HepG2 (cell line): ENCODE results near the gene CHST13. TPM values are rescaled to one million over a fixed set of nuclear protein-coding genes. Genes with fewer than 3 reads are reported as not detected.
A peak's percentile ranks its signal among the peaks of the same experiment; 100 is the strongest.

Experiments
- FOXM1 ChIP-seq: sonication (generic); formaldehyde crosslinking; IDR thresholded peaks from 2 replicates; pipeline ENCODE4 v1.5.0; 2020; ENCODE audit warnings: missing genetic modification reagents
- HNRNPLL ChIP-seq: fragments of 200-400 bp; formaldehyde crosslinking; IDR thresholded peaks from 2 replicates; pipeline ENCODE4 v1.6.1; 2017; ENCODE audit warnings: mild to moderate bottlenecking, low read depth, low read length; ENCODE audit not compliant: poor library complexity, severe bottlenecking
- MXI1 ChIP-seq: IDR thresholded peaks from 3 replicates; pipeline ENCODE4 v1.6.1; 2012; ENCODE audit warnings: low read depth, low read length, inconsistent platforms, borderline replicate concordance
- NKX3-1 ChIP-seq: sonication (generic); formaldehyde crosslinking; IDR thresholded peaks from 2 replicates; pipeline ENCODE4 v1.5.0; 2020; ENCODE audit warnings: missing genetic modification reagents
- POLR2G ChIP-seq: fragments of 200-400 bp; formaldehyde crosslinking; IDR thresholded peaks from 2 replicates; pipeline ENCODE4 v1.6.1; 2018; ENCODE audit warnings: mild to moderate bottlenecking, low read depth, low read length, moderate library complexity
- PTBP1 ChIP-seq: fragments of 200-400 bp; formaldehyde crosslinking; IDR thresholded peaks from 2 replicates; pipeline ENCODE4 v1.6.1; 2018; ENCODE audit warnings: low read length, low read depth; ENCODE audit not compliant: poor library complexity, severe bottlenecking
- RBM39 ChIP-seq: fragments of 200-400 bp; formaldehyde crosslinking; IDR thresholded peaks from one replicate; pipeline ENCODE4 v1.6.1; 2018; ENCODE audit warnings: antibody characterized with exemption, mild to moderate bottlenecking, low read depth, low read length; ENCODE audit not compliant: poor library complexity, severe bottlenecking
- RFX1 ChIP-seq: fragments of 450-650 bp; IDR thresholded peaks from 2 replicates; pipeline ENCODE4 v1.6.1; 2017
- RXRA ChIP-seq: sonication (generic); formaldehyde crosslinking; IDR thresholded peaks from 2 replicates; pipeline ENCODE4 v1.5.1; 2020; ENCODE audit warnings: missing genetic modification reagents
- SALL2 ChIP-seq: sonication (generic); formaldehyde crosslinking; IDR thresholded peaks from 2 replicates; pipeline ENCODE4 v1.8.1; 2023; ENCODE audit warnings: mild to moderate bottlenecking, missing genetic modification reagents, inconsistent platforms
- SP1 ChIP-seq, 2 experiments: fragments of 450-650 bp in 1 of 2; sonication (generic) in 1 of 2; formaldehyde crosslinking in 1 of 2; IDR thresholded peaks; 2 replicates each; pipeline versions ENCODE4 v1.4.0 to v1.6.1; 2016 to 2020; ENCODE audit warnings: missing genetic modification reagents in 1 of 2
- SP140L ChIP-seq: sonication (generic); formaldehyde crosslinking; IDR thresholded peaks from 2 replicates; pipeline ENCODE4 v1.4.0; 2020; ENCODE audit warnings: missing genetic modification reagents, borderline replicate concordance
- TSC22D2 ChIP-seq: sonication (generic); formaldehyde crosslinking; IDR thresholded peaks from 2 replicates; pipeline ENCODE4 v1.5.1; 2020; ENCODE audit warnings: missing genetic modification reagents, mild to moderate bottlenecking, borderline replicate concordance
- YEATS4 ChIP-seq: sonication (generic); formaldehyde crosslinking; IDR thresholded peaks from 2 replicates; pipeline ENCODE4 v1.4.0; 2020; ENCODE audit warnings: missing genetic modification reagents, borderline replicate concordance
- ZC3H4 ChIP-seq: sonication (generic); formaldehyde crosslinking; IDR thresholded peaks from 2 replicates; pipeline ENCODE4 v1.4.0; 2020; ENCODE audit warnings: missing genetic modification reagents, borderline replicate concordance
- ZMYM4 ChIP-seq: sonication (generic); formaldehyde crosslinking; IDR thresholded peaks from 2 replicates; pipeline ENCODE4 v1.8.1; 2023; ENCODE audit warnings: mild to moderate bottlenecking, missing genetic modification reagents
- ZNF101 ChIP-seq: sonication (generic); formaldehyde crosslinking; IDR thresholded peaks from 2 replicates; pipeline ENCODE4 v1.4.0; 2020; ENCODE audit warnings: mild to moderate bottlenecking, low read depth, missing genetic modification reagents, borderline replicate concordance
- ZNF124 ChIP-seq: sonication (generic); formaldehyde crosslinking; IDR thresholded peaks from 2 replicates; pipeline ENCODE4 v1.4.0; 2020; ENCODE audit warnings: missing genetic modification reagents
- ZNF136 ChIP-seq: sonication (generic); formaldehyde crosslinking; IDR thresholded peaks from 2 replicates; pipeline ENCODE4 v1.8.1; 2022; ENCODE audit warnings: low read depth, mild to moderate bottlenecking, moderate library complexity, missing genetic modification reagents
- ZNF3 ChIP-seq: IDR thresholded peaks from 2 replicates; pipeline ENCODE4 v1.7.0; 2017; ENCODE audit warnings: inconsistent platforms
- ZNF75D ChIP-seq: sonication (generic); formaldehyde crosslinking; IDR thresholded peaks from 2 replicates; pipeline ENCODE4 v1.8.1; 2023; ENCODE audit warnings: missing genetic modification reagents, mild to moderate bottlenecking, borderline replicate concordance
- polyA plus RNA-seq, 8 experiments: library from polyadenylated mRNA; depleted of rRNA in 3 of 8; stranded (reverse) in 7 of 8; unstranded in 1 of 8; fragments of >200 nt; fragmentation: Illumina TruSeq in 4 of 8; extraction: Trizol in 4 of 8; gene quantifications; 2 replicates each; pipeline versions ENCODE4 v1.2.1 to v1.2.3, GENCODE V29; 2011 to 2016; ENCODE audit warnings: low read depth in 4 of 8, missing spikeins in 1 of 8, mixed read lengths in 1 of 8; ENCODE audit not compliant: insufficient read depth in 1 of 8
- total RNA-seq, 5 experiments: library from RNA; depleted of rRNA; stranded (reverse); fragments of >200 nt; fragmentation: Illumina TruSeq; extraction: Trizol; gene quantifications; 2 replicates each; pipeline ENCODE4 v1.2.3, GENCODE V29; 2016; ENCODE audit warnings: low read depth in 1 of 5
- TF ChIP-seq, protein P1 (sequence below): sonication (generic); formaldehyde crosslinking; IDR thresholded peaks from 2 replicates; pipeline ENCODE4 v1.9.0; 2022; ENCODE audit warnings: low read depth, missing genetic modification reagents
- TF ChIP-seq, protein P2 (sequence below): sonication (generic); formaldehyde crosslinking; IDR thresholded peaks from 2 replicates; pipeline ENCODE4 v1.4.0; 2020; ENCODE audit warnings: missing genetic modification reagents
- TF ChIP-seq, protein P3 (sequence below): sonication (generic); formaldehyde crosslinking; IDR thresholded peaks from 2 replicates; pipeline ENCODE4 v1.4.0; 2020; ENCODE audit warnings: missing genetic modification reagents, borderline replicate concordance
- TF ChIP-seq, protein P4 (sequence below): IDR thresholded peaks from 2 replicates; pipeline ENCODE4 v1.6.1; 2016; ENCODE audit warnings: control low read depth

Gene CHST13
- total and polyA plus RNA-seq, 2 of the 13 experiments (the other 11 are each of a cell fraction or from before 2014, with no cell fraction given): 32.0 to 43.1 TPM

DNA sequence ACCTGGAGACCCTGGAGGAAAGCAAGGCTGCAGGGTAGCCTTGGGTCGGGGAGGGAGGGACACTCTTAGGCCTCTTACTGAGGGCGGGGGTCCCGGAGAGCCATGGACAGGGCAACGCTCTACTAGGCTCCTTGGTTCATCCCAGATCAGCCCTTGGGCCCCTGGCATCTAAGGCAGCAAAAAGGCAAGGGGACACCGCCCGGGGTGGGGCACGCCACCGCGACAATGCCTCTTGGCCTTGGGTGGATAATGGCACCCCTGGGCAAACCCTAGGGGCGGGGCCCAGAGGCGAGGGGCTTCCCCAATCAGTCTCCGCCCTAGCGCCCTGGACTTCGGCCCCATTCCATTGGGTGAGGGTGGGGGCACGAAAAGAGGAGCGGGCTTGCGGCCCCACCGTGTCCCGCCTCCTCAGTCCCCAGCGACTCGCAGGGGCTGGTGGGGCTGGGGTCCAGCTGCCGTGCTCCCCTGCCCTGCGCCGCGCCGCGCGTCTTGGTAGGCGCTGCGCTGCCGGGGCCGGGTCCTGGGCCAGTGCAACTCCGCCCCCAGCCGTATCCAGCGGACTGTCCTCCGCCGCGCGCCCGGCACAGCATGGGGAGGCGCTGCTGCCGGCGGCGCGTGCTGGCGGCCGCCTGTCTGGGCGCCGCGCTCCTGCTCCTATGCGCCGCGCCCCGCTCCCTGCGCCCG is at the start of gene CHST13 (continued):
- TF ChIP-seq, protein P1, sequence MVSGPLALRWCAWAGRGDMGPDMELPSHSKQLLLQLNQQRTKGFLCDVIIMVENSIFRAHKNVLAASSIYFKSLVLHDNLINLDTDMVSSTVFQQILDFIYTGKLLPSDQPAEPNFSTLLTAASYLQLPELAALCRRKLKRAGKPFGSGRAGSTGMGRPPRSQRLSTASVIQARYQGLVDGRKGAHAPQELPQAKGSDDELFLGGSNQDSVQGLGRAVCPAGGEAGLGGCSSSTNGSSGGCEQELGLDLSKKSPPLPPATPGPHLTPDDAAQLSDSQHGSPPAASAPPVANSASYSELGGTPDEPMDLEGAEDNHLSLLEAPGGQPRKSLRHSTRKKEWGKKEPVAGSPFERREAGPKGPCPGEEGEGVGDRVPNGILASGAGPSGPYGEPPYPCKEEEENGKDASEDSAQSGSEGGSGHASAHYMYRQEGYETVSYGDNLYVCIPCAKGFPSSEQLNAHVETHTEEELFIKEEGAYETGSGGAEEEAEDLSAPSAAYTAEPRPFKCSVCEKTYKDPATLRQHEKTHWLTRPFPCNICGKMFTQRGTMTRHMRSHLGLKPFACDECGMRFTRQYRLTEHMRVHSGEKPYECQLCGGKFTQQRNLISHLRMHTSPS (CRISPR knock-in tag): peak; percentile 76; the same call in 1 of the 2 replicates
- TF ChIP-seq ZNF75D (CRISPR knock-in tag) (no peak), NKX3-1 (CRISPR knock-in tag) (no peak), POLR2G (peak; percentile 71), FOXM1 (CRISPR knock-in tag) (no peak), SP1 (IDR thresholded peaks at IDR 0.05) (no peak), SP1 (CRISPR knock-in tag; IDR thresholded peaks at IDR 0.05) (peak; percentile 77), ZNF124 (CRISPR knock-in tag) (0 out of 2 replicates have a peak, but pooled peaks have one; percentile 64), PTBP1 (no peak), ZNF136 (CRISPR knock-in tag) (0 out of 2 replicates have a peak, but pooled peaks have one; percentile 19), HNRNPLL (peak; percentile 85), ZNF3 (CRISPR knock-in tag) (no peak), ZC3H4 (CRISPR knock-in tag) (no peak), SP140L (CRISPR knock-in tag) (0 out of 2 replicates have a peak, but pooled peaks have one; percentile 26), TSC22D2 (CRISPR knock-in tag) (no peak), ZNF101 (CRISPR knock-in tag) (no peak), MXI1 (peak; percentile 17; the same call in 1 of the 3 replicates), YEATS4 (CRISPR knock-in tag) (peak; percentile 94), ZMYM4 (peak; percentile 77), SALL2 (CRISPR knock-in tag) (no peak; the same call in 1 of the 2 replicates), RXRA (CRISPR knock-in tag) (peak; percentile 65), RBM39 (peak; percentile 29), RFX1 (no peak)
- TF ChIP-seq, protein P2, sequence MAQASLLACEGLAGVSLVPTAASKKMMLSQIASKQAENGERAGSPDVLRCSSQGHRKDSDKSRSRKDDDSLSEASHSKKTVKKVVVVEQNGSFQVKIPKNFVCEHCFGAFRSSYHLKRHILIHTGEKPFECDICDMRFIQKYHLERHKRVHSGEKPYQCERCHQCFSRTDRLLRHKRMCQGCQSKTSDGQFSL (CRISPR knock-in tag): 0 out of 2 replicates have a peak, but pooled peaks have one; percentile 5
- TF ChIP-seq, protein P3, sequence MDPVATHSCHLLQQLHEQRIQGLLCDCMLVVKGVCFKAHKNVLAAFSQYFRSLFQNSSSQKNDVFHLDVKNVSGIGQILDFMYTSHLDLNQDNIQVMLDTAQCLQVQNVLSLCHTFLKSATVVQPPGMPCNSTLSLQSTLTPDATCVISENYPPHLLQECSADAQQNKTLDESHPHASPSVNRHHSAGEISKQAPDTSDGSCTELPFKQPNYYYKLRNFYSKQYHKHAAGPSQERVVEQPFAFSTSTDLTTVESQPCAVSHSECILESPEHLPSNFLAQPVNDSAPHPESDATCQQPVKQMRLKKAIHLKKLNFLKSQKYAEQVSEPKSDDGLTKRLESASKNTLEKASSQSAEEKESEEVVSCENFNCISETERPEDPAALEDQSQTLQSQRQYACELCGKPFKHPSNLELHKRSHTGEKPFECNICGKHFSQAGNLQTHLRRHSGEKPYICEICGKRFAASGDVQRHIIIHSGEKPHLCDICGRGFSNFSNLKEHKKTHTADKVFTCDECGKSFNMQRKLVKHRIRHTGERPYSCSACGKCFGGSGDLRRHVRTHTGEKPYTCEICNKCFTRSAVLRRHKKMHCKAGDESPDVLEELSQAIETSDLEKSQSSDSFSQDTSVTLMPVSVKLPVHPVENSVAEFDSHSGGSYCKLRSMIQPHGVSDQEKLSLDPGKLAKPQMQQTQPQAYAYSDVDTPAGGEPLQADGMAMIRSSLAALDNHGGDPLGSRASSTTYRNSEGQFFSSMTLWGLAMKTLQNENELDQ (CRISPR knock-in tag): no peak
- TF ChIP-seq, protein P4, sequence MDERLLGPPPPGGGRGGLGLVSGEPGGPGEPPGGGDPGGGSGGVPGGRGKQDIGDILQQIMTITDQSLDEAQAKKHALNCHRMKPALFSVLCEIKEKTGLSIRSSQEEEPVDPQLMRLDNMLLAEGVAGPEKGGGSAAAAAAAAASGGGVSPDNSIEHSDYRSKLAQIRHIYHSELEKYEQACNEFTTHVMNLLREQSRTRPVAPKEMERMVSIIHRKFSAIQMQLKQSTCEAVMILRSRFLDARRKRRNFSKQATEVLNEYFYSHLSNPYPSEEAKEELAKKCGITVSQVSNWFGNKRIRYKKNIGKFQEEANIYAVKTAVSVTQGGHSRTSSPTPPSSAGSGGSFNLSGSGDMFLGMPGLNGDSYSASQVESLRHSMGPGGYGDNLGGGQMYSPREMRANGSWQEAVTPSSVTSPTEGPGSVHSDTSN (CRISPR knock-in tag): no peak
